Measurements from ENCODE around the gene INSRR.

The INSRR gene

DNA sequence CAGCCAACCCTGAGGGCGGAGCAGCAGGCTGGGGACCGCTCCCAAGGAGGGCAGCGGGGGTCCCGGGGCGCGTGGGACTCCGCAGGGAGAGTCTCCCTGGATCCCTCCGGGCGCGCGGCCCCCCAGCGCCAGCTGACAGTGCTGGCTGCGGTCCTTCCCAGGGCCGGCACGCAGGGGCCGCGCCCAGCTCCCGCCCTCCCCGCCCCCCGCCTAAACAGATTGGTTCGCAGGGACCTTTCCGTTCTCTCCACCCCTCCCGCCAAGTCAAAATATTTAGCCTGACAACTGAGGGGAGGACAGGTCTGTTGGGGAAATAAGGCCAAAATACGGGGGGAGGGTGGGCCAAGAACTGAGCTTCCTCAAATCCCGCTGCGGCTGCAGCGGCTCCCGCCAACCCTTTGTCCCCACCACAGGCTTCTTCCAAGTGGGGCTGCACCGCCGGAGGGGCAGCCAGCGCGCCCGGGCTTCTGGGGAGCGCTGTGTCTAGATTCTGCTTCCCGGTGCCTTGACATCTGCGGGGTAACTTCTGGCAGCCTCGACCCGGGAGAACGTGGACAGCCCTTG lies at the start of gene INSRR:
TSS of gene INSRR (minus strand) at position 159 of the 564 bp plus-strand sequence. CDS start 496 bp downstream, outside the sequence.
- no peak for DNase-seq

DNA sequence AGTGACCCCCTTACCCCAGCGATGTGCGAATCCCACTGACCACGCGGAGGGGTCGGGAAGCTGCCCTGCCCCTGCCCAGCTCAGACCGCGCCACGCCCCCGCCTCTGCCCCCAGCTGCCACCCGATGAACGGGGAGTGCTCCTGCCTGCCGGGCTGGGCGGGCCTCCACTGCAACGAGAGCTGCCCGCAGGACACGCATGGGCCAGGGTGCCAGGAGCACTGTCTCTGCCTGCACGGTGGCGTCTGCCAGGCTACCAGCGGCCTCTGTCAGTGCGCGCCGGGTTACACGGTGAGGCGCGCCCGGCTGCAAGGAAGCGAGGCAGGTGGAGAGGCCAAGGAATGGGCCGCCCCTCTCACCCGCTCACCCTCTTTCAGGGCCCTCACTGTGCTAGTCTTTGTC lies 49.6 kb upstream of the INSRR start:
- no peak for DNase-seq

DNA sequence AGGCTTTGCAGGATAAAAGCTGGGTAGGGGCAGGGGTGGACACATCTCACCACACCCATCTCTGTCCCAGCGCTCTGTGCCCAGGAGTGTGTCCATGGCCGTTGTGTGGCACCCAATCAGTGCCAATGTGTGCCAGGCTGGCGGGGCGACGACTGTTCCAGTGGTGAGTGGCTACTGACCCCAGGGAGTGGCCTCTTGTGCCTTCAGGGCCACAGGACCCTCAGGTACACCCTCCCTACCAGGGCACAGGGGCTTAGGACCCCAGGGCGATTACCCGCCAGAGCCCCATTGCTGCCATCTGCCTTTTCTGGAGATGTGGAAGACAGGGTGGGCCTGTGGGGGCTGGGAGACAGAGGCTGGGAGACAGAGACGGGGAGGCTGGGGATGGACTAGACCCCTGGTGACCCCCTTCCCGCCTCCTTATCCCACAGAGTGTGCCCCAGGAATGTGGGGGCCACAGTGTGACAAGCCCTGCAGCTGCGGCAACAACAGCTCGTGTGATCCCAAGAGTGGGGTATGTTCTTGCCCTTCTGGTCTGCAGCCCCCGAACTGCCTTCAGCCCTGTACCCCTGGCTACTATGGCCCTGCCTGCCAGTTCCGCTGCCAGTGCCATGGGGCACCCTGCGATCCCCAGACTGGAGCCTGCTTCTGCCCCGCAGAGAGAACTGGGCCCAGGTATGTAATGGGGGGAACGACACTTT lies 47.4 kb upstream of the INSRR start:
- no peak for DNase-seq

DNA sequence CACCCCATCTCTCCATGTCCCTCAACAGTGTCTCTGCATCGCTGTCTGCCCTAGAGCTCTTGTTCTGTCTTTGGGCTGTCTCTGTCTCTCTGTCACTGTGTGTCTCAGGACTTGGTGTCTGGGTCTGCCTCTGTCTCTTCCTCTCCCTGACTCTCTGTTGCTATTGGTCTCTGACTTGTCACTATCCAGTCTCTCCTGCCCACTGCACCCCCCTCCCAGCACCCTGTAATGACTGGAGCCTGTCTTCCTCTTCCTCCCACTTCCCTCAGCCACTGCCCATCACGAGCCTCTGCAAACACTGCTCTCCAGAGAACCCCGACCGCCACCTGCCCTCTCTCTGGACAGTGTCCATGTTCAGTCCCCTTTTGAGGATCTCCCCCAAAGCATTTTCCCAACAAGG lies 46.7 kb upstream of the INSRR start:
- no peak for DNase-seq

DNA sequence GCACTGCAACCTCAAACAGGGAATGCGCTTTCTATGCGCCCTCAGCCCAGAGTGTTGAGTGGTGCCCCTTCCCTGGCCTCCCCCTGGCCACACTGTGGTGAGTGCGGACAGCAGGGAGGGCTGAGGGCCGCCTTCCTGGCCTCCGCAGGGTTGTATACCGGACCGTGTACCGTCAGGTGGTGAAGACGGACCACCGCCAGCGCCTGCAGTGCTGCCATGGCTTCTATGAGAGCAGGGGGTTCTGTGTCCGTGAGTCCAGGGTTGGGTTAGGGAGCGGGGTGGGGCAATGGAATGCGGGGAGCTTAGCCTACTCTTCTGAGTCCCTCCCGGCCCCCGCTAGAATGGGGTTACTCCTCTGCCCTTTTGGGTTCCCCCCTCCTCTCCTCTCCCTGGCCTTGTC lies 46.3 kb upstream of the INSRR start:
- DNase-seq = no peak

DNA sequence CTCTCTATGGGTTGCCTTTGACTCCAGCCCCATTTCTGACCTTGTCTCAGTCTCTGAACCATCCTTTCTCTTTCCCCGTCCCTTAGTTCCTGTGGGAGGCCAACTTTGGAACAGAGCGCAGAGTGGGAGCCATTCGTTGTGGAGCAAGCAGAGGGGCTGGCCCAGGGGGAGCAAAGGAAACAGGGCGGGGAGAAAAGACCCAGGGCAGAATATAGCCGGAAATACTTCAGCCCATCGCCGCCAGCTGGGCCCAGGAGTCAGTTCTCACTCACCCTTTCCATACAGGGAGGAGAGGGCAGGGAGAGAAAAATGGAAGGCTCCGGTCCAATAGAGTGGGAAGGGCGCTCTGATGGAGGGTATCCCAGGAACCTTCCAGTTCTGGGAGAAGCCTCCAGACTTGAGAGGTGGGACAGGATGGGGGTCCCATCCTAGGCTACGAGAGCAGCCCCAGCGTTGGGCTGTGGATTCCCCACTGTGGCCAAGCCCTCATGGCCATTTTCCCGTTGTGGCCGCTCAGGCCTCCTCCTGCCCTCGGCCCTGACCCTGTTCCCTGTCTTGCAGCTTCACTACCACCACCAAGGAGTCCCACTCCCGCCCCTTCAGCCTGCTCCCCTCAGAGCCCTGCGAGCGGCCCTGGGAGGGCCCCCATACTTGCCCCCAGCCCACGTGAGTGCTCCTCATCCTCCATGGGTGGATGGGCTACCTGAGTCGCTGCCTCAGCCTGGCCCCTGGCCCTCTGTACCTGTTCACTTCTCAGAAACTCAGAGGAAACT lies 45.5 kb upstream of the INSRR start:
- DNase-seq = no peak

DNA sequence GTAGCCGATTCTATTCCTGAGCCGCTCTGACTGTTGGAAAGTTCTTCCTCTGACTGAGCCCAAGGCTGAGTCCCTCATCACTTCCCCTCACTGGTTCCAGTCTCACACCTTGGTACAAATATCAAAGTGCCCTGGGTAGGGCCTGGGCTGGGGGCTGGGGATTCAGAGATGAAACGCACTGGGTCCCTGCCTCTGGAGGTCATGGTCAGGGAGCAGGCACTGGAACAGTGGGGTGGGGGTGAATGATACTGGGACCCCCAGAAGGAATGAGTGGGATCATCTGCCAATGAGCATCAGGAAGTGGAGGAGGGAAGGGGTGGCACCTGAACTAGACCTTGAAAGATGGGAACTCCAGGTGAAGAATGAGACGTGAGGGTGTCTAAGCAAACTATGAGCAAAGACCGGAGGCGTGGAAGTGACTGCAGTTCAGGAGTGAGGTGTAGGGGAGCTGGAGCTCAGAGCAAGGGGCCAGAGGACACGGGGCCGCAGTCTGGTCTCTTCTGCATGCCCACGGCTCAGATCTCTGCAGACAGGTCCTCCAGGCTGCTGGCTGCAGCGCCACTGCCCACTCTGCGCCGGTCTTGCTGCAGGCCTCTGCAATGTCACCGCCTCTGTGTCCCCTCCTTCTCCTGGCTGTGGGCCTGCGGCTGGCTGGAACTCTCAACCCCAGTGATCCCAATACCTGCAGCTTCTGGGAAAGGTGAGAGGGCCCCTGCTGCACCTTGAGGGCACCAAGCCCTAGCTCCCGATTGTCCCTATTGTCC lies 44.6 kb upstream of the INSRR start:
- no peak for DNase-seq

DNA sequence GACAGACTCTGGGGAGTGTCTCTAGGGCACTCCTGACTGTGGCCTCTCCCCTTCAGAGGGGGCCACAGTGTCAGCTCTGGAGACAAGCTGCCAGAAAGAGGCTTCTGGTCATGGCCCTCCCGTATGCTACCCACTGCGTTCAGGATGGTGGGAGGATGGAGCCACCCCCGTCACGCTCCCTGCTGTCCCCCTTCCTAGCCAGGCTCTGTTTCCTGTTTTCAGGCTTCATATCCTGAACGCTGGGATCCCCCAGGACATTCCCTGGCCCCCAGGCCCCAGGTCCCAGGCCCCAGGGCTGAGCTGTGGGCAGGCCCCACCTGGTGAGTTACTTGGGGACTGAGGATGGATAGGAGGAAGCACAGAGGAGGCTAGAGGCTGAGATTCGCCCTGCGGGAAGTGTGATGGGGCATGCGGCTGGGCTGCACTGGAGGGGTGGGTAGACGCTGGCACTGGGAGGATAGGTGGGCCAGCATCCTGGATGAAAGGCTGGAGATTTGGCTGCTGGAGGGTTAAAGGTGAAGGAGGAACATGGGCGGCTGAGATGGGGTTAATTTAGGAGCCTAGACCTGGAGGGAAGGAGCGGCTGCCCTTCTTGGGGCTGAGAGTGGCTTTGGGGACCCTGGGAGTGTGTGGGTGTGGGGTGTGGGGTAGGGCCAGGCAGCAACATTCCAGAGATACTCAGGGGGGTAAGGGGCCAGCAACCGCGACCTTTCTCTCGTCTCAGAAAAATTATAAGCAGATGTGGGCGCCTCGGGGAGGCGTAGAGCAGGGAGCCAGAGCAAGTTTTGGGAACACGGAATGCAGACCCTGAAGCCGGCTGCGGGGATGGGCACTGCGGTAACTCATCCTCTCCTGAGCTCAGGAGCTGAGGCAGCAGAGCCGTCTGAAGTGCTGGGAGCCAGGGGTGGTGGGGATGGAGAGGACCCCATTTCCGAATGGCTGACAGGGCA lies 43.3 kb upstream of the INSRR start:
- DNase-seq = no peak

DNA sequence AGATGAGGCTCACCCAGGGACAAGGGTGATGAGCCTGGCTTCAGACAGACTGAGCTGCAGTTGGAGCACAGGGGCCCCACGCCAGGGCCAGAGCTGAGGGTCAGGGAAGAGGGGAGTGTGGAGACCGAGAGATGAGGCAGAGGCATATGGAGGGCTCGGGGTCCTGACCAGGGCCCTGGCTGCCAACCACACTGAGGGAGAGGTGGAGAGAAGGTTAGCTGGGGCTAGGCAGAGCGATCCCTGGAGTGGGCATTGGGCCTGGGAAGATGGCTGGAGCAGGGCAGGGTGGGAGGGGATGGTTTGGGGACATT lies 42.6 kb upstream of the INSRR start:
- DNase-seq = no peak

DNA sequence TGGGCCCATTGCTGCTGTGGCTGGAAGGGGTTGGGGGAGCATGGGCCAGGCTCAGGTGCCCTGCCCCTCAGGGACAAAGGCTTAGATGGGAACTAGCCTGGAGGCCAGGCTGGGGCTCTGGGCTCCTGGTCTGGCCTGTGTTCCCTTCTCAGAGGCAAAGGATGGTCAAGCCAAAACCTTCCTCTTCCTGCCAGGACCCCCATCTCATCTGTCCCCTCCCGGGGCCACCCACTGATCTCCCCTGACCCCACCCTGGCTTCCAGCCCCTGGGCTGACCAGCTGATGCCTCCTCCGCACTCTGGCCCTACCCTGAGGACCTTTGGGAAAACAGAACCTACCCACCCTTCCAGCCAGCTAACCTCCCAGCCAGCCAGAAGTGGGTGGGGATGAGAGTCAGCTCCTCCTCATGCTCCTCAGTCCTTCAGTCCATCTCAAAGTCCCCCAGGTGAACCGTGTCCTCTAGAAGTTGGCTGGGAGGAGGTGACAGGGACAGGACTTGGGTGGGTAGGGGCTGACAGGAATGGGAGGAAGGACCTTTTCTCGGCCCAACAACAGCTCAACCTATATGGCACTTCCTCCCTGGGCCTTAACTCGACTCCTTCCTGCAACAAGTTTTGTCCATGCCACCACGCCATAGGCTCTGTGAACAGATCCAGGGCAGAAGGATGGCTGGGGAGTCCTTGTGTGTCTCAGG lies 42.1 kb upstream of the INSRR start:
- no peak for DNase-seq

DNA sequence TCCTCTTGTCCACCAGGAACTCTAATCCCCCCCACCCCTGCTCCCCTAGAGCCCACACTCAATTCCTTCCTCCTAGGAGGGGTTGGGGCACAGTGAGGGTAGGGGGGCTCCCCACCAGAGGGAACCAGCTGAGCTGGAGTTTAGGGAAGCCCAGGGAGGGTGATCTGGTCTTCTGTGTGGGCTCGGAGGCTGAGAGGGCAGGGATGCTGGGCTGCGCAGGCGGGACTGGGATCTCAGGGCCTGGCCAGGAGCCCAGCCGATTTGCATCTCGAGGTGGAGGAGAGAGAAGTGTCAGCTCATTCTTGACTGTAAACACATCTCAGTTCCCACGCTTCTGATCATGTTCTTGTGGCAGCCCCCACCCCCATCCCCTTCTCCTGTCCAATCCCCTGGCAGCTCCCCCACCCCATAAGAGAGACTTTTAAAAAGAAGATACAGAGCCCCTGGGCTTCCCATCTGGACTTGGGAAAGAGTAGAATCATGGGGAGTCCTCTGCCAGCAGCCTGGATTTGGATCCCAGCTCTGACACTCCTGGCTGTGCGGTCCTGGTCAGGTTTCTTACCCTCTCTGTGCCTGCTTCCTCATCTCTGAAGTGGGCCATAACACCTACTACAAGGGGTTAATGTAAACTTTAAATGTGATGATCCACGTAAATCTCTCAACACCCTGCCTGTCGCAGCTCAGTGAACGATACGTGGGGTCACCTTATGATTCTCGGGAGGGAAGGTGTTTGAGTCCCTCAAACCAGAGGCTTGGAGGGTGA lies 41.2 kb upstream of the INSRR start:
- DNase-seq = no peak

DNA sequence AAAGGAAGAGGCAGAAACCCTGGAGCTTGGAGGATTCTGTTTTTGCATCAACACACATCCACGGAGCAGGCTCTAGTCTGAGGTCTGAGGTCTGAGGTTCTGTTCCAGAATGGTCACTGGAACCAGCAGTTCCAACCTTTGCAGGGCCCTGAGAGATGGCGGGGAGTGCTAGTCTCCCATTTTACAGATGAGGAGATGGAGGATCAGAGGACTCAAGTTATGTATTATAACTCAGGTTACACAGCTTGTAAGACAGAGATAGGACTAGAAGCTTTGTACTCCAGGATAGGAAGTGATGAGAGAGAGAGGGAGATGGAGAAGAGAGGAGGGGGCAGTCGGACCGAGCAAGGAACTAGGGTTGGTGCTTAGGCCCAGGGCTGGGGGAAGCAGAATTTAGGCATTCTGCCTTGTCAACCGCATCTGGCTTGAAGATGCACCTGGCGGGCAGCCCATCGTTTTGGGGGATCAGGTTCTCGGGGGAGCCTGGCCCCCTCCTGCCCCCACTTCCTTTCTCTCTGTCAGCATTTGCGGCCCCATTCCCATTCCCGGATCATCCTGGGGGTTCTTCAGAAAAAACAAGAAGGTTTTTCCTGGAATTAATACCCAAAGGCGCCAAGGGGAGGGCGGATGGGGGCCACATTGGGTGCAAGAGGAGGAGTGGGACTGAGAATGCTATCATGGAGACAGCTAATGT lies 40.2 kb upstream of the INSRR start:
- DNase-seq = no peak

DNA sequence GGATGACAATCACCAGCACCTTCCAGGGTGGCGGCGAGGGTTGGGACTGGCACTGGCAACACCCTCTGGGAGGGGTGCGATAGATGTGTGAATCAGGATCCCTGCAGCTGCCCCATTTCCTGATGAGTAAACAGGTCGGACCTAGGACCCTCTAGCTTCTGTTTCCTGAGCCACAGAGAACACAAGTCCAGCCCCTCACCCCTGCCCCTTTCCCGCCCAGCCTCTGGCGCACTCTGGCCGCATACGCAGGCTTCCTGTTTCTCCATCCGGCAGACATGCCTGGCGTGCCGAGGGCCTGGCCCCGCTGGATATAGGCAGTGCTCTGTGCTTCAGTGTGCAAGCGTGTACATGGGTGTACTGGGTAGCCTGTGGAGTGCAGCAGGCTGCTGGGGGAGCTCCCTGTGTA lies 39.2 kb upstream of the INSRR start:
- no peak for DNase-seq

DNA sequence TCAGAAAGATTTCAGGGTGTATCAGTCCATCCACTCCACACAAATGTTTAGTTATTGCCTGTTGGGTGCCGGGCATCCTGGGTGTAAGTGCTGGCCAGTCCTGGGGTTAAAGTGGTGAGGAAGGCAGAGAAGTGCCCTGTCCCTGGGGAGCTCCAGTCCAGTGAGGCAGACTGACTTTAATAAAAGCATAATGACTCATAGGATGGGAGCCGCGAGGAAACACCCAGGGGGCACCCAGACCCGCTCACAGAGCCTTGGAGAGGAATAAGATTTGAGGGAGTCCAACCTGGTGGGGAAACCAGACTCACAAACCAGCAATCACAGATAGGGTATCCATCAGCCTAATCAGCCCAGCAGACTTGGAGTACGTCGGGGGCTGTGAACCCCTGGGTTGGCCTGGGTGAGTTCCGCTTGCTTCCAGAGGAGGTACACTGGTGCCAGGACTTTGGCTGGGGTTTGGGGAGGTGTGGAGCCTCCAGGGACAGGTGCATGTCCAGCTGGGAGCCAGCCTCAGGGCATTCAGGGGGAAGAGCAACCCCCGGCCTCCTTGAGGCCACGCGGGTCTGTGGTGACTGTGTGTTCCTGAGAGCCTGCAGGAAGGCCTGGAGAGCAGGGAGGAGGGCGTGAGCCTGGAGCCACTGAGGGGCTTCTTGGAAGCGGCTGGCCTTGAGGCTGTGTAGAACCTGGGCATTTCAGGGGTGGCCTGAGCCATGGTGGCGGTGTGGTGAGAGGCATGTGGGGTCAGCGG lies 38.3 kb upstream of the INSRR start:
- no peak for DNase-seq

DNA sequence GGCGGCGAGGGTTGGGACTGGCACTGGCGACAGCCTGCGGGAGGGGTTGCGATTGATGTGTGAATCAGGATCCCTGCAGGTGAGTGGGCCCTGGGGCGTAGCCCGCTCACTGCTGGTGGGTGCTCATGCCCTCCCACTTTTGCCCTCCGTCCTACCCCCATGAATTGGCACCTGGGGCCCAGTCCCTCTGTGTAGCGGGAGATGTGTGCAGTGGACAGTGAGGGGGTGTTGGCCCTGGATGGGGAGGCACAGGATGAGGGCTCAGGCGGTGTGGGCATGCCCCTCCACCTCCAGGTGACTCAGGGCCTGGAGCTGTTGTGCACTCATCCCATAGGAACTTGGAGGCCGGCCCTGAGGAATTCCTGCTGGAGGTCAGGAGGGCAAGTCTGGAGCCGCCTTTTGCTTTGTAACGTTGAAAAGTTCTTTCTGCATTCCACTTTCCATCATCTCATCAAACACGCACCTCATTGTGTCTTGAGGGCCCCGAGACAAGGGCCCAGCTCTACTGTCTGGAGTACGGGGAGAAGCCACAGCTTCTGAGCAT lies 37.6 kb upstream of the INSRR start:
- DNase-seq = no peak

DNA sequence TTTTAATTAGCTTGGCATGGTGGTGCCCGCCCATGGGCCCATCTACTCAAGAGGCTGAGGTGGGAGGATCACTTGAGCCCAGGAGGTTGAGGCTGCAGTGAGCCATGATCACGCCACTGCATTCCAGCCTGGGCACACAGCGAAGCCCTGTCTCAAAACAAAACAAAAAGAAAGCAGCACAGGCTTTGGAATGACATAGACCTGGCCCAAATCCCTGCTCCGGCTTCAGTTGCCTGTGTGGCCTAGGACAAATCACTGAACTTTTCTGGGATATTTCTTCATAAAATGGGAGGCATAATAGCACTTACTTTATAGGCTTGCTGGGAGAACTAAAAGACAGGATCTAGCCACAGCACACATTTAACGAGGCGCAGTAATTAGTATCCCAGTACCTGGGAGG lies 37.0 kb upstream of the INSRR start:
- DNase-seq = no peak

DNA sequence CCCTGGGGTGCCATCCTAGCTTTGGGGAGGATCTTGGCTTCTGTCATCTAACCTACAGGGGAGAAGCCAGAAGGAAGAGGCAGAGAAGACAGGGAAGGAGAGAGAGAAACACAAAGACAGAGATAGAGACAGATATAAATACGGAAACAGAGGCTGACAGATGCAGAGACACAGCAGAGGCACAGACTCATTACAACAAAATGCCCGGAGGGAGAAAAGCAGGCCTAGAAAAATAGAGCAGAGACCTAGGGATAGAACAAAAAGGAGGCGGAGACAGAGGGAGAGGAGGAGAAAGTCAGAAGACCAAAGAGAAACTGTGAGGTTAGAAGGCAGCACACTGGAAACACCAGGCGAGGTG lies 36.5 kb upstream of the INSRR start:
- no peak for DNase-seq

DNA sequence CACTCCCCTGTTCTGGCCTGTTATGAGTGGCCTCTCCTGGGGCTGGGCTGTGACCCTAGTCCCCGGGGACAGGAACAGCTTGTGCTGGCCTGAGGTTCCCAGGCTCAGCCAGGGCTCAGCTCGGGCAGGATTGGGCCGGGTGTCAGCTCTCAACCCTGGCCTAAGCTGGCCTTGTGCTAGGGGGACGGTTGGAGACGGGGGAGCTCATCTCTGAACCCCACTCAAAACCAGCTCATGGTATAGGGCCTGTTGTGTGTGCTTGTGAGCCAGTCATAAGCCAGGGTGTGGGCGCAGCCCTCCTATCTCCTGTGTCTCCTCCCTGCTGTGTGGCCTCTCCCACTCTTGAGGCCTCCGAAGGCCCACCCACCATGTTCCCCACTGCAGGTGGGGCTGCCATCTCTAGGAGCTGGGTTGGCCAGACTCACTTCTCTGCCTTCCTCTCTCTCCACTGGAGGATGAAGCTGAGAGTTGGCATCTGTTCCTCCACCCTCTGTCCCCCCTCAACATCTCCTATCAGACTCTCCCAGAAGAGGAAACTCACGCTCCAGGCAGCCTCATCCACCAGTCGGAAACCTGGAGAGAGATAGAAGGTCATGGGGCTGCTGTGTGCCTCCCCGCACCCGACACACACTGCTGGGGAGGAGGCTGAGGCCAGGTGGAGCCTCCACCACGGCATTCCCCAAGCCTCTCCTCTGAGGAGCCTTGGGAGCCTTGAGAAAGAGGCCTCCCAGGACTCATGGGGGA lies 36.0 kb upstream of the INSRR start:
- DNase-seq = no peak

DNA sequence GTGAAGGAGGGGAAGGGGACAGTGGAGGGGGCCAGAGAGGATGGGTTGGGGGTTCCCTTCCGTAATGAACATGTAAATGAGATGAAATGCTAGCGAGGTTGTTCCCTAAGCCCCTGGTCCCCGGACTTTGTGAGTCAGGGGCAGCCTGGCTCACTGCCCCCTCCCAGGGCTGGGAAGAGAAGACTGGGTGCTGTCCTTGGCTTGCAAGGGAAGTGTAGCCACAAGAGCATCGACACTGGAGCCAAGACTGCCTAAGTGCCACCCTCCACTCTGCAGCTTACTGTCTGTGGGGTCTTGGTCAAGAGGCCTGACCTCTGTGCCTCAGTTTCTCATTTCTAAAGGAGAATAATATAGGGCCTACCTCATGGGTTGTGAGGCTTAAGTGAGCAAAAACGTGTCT lies 35.1 kb upstream of the INSRR start:
- DNase-seq = no peak

All from retina (tissue), 1 donor.